ENCODE data around the gene SLK.

Gene SLK

GRCh38 chr10:104036518-104037260, 69.7 kb downstream of the SLK start:
- TF ChIP-seq CTCF (IDR thresholded peaks at IDR 0.05; ENCODE audit: low read depth, low read length): no peak
- no peaks in the 10 kb centered on the region for H3K36me3 ChIP-seq

DNA sequence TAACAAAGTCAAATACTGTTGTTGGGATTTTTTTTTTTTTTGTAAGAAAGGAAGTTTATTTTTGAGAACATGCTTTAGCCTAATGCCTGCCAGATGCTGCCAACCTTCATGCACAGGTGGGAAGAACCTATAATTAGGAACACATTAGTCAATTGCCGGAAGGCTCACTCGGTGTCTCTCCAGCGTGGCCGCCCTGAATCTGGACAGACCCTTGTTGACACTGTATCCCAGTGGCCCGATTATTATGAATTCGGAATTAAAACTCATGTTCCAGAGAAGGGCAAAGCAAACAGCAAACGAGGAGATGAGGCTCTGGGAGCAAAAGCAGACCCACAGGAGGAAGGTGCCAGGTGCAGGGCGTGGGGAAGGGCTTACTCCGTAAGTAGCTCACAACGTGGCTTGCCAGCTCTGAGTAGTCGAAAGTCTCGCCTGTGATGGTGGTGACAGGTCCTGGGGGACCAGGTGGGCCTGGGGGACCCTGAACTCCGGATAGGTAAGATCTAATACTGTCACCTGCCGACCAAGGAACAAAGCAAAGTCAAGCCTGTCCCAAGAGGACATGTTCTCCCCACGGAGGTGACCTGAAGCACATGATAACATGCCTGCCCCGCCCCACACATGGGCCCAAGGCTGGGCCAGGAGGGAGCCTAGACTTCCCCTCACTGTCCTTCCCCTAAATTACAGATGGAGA, 70.5 kb downstream of the SLK start:
- Histone ChIP-seq H3K4me3 (ENCODE audit: low read depth, low read length) (no peak overlapping the region), H3K27me3 (no peaks in the 10 kb centered on the region), H3K36me3 (no peaks in the 10 kb centered on the region), H3K4me1 (no peaks in the 10 kb centered on the region), H3K9me3 (no peaks in the 10 kb centered on the region)
- TF ChIP-seq CTCF (IDR thresholded peaks at IDR 0.05; ENCODE audit: low read depth, low read length): no peak
- DNase-seq: no peak

More at GRCh38 chr10:104036518-104037260, 69.7 kb downstream of the SLK start:
- no peaks in the 10 kb centered on the region for H3K4me1 ChIP-seq
- no peaks in the 10 kb centered on the region for H3K9me3 ChIP-seq
- no peak overlapping the region for H3K4me3 ChIP-seq (ENCODE audit: low read depth, low read length)
- no peak for DNase-seq
- no peaks in the 10 kb centered on the region for H3K27me3 ChIP-seq

DNA sequence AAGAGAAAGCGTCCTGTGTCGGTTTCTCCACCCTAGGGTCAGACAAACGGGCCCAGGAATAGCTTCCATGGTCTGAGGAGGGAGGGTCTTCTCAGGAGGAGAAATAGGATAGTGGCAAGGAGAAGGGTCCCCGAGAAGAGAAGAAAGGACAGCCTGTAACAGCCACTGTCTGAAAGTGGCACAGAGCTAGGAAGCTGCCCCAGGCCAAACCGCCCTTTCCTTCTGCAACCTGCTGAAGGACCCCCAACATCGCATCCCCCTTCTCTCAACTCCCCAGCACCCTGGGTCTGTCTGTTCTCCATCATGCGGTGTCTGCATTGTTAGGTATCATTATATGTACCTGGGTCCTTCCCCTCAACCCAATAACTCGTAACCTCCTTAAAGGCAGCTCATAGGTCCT, 71.6 kb downstream of the SLK start:
- Histone ChIP-seq H3K4me3 (ENCODE audit: low read depth, low read length) (no peak overlapping the region), H3K4me1 (no peaks in the 10 kb centered on the region), H3K27me3 (no peaks in the 10 kb centered on the region), H3K9me3 (no peaks in the 10 kb centered on the region), H3K36me3 (no peaks in the 10 kb centered on the region)
- DNase-seq: no peak
- no peak for TF ChIP-seq CTCF (IDR thresholded peaks at IDR 0.05; ENCODE audit: low read depth, low read length)

DNA sequence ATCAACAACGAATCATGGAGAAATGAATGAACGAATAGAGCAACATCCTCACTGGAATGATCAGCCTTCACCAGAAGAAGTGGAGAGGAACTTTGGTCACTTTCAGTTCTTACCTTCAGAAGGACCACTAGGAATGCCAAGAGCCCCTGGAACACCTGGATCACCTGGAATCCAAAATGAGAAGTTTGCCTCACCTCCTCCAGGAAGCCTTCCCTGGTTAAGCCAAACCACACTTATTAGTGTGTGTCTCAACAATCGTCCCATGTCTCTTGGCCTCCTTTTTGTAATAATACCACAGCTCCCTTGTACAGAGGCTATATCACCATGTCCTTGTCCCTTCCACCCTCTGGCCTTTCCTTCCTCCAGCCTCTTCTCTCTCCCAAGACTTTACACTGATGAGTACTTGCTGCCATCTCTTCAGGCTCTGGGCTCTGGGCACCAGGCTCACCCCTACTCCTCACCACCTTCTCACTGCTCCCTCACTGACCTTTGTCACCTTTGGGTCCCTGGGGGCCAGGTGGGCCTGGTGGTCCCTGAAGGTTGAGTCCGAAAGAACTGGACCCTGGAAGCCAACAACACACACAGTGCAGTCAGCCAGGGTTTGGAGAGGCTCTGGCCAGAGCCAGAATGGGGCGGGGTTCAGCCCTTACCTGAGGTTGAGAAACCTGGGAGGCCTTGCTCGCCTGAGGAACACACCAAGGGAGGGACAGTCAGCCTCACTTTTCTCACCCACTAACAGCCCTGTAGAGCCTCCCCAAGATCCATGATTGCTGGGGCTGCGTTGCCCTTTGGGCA, 72.2 kb downstream of the SLK start:
- Histone ChIP-seq H3K4me3 (ENCODE audit: low read depth, low read length) (no peak overlapping the region), H3K9me3 (no peaks in the 10 kb centered on the region), H3K4me1 (no peaks in the 10 kb centered on the region), H3K27me3 (no peaks in the 10 kb centered on the region), H3K36me3 (no peaks in the 10 kb centered on the region)
- no peak for DNase-seq
- no peak for TF ChIP-seq CTCF (IDR thresholded peaks at IDR 0.05; ENCODE audit: low read depth, low read length)

DNA sequence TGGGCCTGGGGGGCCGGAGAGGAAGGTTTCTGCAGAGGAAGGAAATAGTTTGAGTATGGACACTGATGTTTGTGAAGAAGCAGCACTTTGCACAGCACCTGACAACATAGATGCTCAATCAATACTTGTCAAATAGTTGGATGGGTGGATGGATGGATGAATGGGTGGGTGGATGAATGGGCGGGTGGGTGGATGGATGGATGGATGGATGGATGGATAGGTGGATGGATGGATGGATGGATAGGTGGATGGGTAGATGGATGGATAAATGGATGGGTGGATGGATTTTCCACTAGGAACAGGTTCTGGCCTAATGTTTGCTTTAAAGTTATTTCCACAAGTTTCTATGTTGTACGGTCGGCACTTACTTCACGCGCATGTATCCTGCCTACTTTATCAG, 73.4 kb downstream of the SLK start:
- no peaks in the 10 kb centered on the region for H3K9me3 ChIP-seq
- no peak for TF ChIP-seq CTCF (IDR thresholded peaks at IDR 0.05; ENCODE audit: low read depth, low read length)
- H3K36me3 ChIP-seq: no peaks in the 10 kb centered on the region
- no peak for DNase-seq
- no peak overlapping the region for H3K4me3 ChIP-seq (ENCODE audit: low read depth, low read length)
- no peaks in the 10 kb centered on the region for H3K4me1 ChIP-seq
- H3K27me3 ChIP-seq: no peaks in the 10 kb centered on the region
